Spleen (tissue), 11 donors: ENCODE measurements around the gene RGS10. TPM values are rescaled to one million over a fixed set of nuclear protein-coding genes. Genes with fewer than 3 reads are reported as not detected.

Experiments
- DNase-seq: peaks from one replicate; pipeline ENCODE4 v3.0.0-alpha.2; 2020
- H3K27ac ChIP-seq, 8 donors: fragments of 200-600 bp; sonication (generic) in 7 of 8; 1 replicate in 4 of 8; 2 replicates in 4 of 8; pipeline versions ENCODE4 v1.5.0 to v1.8.0; 2016 to 2021; ENCODE audit warnings: inconsistent platforms in 4 of 8, mild to moderate bottlenecking in 4 of 8, moderate library complexity in 1 of 8
- H3K27me3 ChIP-seq, 7 donors: fragments of 200-600 bp; sonication (generic) in 6 of 7; replicated peaks in 1 of 7; 1 replicate in 4 of 7; 2 replicates in 3 of 7; pipeline versions ENCODE4 v1.5.0 to v1.8.0; 2016 to 2021; ENCODE audit warnings: inconsistent platforms in 3 of 7, mild to moderate bottlenecking in 1 of 7
- H3K36me3 ChIP-seq, 6 donors: fragments of 200-600 bp; sonication (generic) in 5 of 6; 1 replicate in 4 of 6; 2 replicates in 2 of 6; pipeline versions ENCODE4 v1.5.0 to v1.8.0; 2016 to 2021; ENCODE audit warnings: inconsistent platforms in 2 of 6
- H3K4me1 ChIP-seq, 6 donors: fragments of 200-600 bp; sonication (generic) in 5 of 6; 1 replicate in 3 of 6; 2 replicates in 3 of 6; pipeline versions ENCODE4 v1.5.0 to v1.8.0; 2016 to 2021; ENCODE audit warnings: inconsistent platforms in 3 of 6
- H3K4me3 ChIP-seq, 8 donors: fragments of 200-600 bp; sonication (generic) in 7 of 8; 1 replicate in 4 of 8; 2 replicates in 4 of 8; pipeline versions ENCODE4 v1.5.0 to v1.8.0; 2016 to 2021; ENCODE audit warnings: inconsistent platforms in 4 of 8, mild to moderate bottlenecking in 4 of 8, moderate library complexity in 2 of 8
- H3K9me3 ChIP-seq, 8 donors: fragments of 200-600 bp; sonication (generic) in 7 of 8; 1 replicate in 4 of 8; 2 replicates in 4 of 8; pipeline versions ENCODE4 v1.5.0 to v1.8.0; 2016 to 2021; ENCODE audit warnings: inconsistent platforms in 4 of 8
- POLR2A ChIP-seq, 3 donors: fragments of 450-650 bp; IDR thresholded peaks; one replicate each; pipeline ENCODE4 v1.5.1; 2017; ENCODE audit warnings: antibody characterized with exemption in 3 of 3, mild to moderate bottlenecking in 1 of 3
- POLR2AphosphoS5 ChIP-seq, 3 donors: sonication (generic); formaldehyde crosslinking; IDR thresholded peaks; one replicate each; pipeline ENCODE4 v1.5.1; 2017; ENCODE audit warnings: antibody characterized with exemption in 3 of 3
- WGBS, 5 donors: extraction: QIAGEN DNeasy Blood & Tissue Kit in 3 of 5; methylation state at CpG; one replicate each; pipeline versions ENCODE4 v1.1.5 to v1.1.7; 2013 to 2018; 5-methylcytosine and 5-hydroxymethylcytosine counted together
- intact Hi-C: fragments of 100-400 bp; cut with DNase I; formaldehyde crosslinking; loops from one replicate; pipeline ENCODE4 v1.15.0; 2023; ENCODE audit warnings: low total_unique reads
- polyA plus RNA-seq, 3 donors: library from polyadenylated mRNA; stranded (reverse); fragments of 200-250 nt; gene quantifications; one replicate each; pipeline ENCODE4 v1.2.1, GENCODE V29; 2013
- total RNA-seq, 7 donors: library from RNA; depleted of rRNA in 3 of 7; stranded (reverse); fragments of >200 nt in 3 of 7; fragmentation: NEBNext Ultra II Directional in 4 of 7; extraction: Animal tissue kit (Norgen Biotek cat#: 25700) in 4 of 7; gene quantifications; one replicate each; pipeline versions ENCODE4 v1.1.0 to v1.2.1, GENCODE V29; 2016 to 2021
- TF ChIP-seq, protein P1 (sequence below), 11 experiments: fragments of 200-600 bp in 7 of 11; fragments of 450-650 bp in 4 of 11; sonication (generic) in 4 of 11; IDR thresholded peaks in 8 of 11; conservative IDR thresholded peaks in 3 of 11; 1 replicate in 7 of 11; 2 replicates in 4 of 11; pipeline versions ENCODE4 v1.4.0 to v1.8.0; 2016 to 2021; ENCODE audit warnings: antibody characterized with exemption in 11 of 11, inconsistent platforms in 4 of 11, mild to moderate bottlenecking in 1 of 11
- donor health status: healthy with polysubstance abuse.
- donor health status: DM: no; HTN: no; CAD: no; lungs with moderate emphysema.
- donor health status: DM: no; HTN: no; CAD: no.
- donor health status: Bipolar disorder and iron deficiency.
- donor health status: healthy.
- donor health status: DM: no; HTN: no; CAD: no.
- donor health status: DM: yes; HTN: yes; CAD: no.

The RGS10 gene
- total and polyA plus RNA-seq, 10 donors: 29.1 to 127 (median 49.6) TPM

DNA sequence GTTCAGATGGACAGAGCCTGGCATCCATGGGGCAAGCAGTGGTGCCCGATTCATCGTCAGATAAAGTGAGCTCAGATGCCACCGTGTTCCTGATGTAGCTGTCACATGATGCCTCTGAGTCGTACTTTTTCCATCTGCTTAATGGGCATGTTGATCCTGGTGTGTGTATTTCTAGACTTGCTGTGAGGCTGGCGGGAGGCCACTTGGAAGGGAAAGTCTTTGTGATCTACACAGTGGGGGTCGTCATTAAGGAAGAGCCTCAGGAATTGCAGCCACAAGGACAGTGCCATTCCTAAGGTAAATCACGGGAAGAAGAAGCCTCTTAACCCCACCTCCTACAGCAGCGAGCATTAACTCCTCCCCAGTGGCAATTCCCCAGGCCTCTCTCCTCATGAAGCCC lies 63.0 kb downstream of the RGS10 start:
- peak; percentile 29 for DNase-seq
- no peaks in the 10 kb centered on the region for H3K36me3 ChIP-seq
- WGBS, 5 donors: 66 to 79% (median 70%) methylated on average over 8 of the region's 8 CpGs
- no peaks in the 10 kb centered on the region for H3K27me3 ChIP-seq
- H3K9me3 ChIP-seq: no peaks in the 10 kb centered on the region
- intact Hi-C loops: no loop called here
- TF ChIP-seq POLR2AphosphoS5 (IDR thresholded peaks at IDR 0.05): no peak
- TF ChIP-seq, protein P1, sequence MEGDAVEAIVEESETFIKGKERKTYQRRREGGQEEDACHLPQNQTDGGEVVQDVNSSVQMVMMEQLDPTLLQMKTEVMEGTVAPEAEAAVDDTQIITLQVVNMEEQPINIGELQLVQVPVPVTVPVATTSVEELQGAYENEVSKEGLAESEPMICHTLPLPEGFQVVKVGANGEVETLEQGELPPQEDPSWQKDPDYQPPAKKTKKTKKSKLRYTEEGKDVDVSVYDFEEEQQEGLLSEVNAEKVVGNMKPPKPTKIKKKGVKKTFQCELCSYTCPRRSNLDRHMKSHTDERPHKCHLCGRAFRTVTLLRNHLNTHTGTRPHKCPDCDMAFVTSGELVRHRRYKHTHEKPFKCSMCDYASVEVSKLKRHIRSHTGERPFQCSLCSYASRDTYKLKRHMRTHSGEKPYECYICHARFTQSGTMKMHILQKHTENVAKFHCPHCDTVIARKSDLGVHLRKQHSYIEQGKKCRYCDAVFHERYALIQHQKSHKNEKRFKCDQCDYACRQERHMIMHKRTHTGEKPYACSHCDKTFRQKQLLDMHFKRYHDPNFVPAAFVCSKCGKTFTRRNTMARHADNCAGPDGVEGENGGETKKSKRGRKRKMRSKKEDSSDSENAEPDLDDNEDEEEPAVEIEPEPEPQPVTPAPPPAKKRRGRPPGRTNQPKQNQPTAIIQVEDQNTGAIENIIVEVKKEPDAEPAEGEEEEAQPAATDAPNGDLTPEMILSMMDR (IDR thresholded peaks at IDR 0.05 in 8 of 11, conservative IDR thresholded peaks at IDR 0.05 in 3 of 11): no peak
- no peak for TF ChIP-seq POLR2A (IDR thresholded peaks at IDR 0.05)
- no peak overlapping the region for H3K4me3 ChIP-seq
- peaks cover 4 to 44% (median 22%) of the 10 kb centered on the region in 6 donors for H3K4me1 ChIP-seq
- H3K27ac ChIP-seq: no peak overlapping the region

GRCh38 chr10:119478811-119479341 lies 63.6 kb downstream of the RGS10 start:
- DNase-seq: peak; percentile 29
- WGBS, 5 donors: 42 to 50% (median 49%) methylated on average over 6 of the region's 6 CpGs
- TF ChIP-seq POLR2A (IDR thresholded peaks at IDR 0.05): no peak
- TF ChIP-seq POLR2AphosphoS5 (IDR thresholded peaks at IDR 0.05): no peak
- peaks cover 4 to 44% (median 22%) of the 10 kb centered on the region in 6 donors for H3K4me1 ChIP-seq
- no peaks in the 10 kb centered on the region for H3K36me3 ChIP-seq
- peak overlapping the region in 5 of 8 donors; percentile 31 to 77 (median 53) for H3K27ac ChIP-seq
- H3K9me3 ChIP-seq: peaks cover 0 to 4% (median 0%) of the 10 kb centered on the region in 8 donors
- intact Hi-C loops: no loop called here
- no peaks in the 10 kb centered on the region for H3K27me3 ChIP-seq
- H3K4me3 ChIP-seq: no peak overlapping the region

GRCh38 chr10:119478111-119478802 lies 64.3 kb downstream of the RGS10 start:
- peak; percentile 88 for DNase-seq
- TF ChIP-seq POLR2AphosphoS5 (IDR thresholded peaks at IDR 0.05): no peak
- TF ChIP-seq POLR2A (IDR thresholded peaks at IDR 0.05): no peak
- TF ChIP-seq, protein P1 (IDR thresholded peaks at IDR 0.05 in 8 of 11, conservative IDR thresholded peaks at IDR 0.05 in 3 of 11): no peak
- Histone ChIP-seq H3K27ac (peak overlapping the region in 5 of 8 donors; percentile 31 to 77 (median 53)), H3K4me3 (peak overlapping the region in 1 of 8 donors; percentile 31), H3K36me3 (no peaks in the 10 kb centered on the region), H3K27me3 (no peaks in the 10 kb centered on the region), H3K4me1 (peaks cover 4 to 39% (median 22%) of the 10 kb centered on the region in 6 donors), H3K9me3 (peaks cover 0 to 10% (median 0%) of the 10 kb centered on the region in 8 donors)
- WGBS, 5 donors: 26 to 36% (median 31%) methylated on average over 8 of the region's 8 CpGs
- intact Hi-C loops: no loop called here

GRCh38 chr10:119477444-119477843 lies 65.1 kb downstream of the RGS10 start:
- H3K4me1 ChIP-seq: peaks cover 4 to 39% (median 22%) of the 10 kb centered on the region in 6 donors
- no peaks in the 10 kb centered on the region for H3K36me3 ChIP-seq
- WGBS, 5 donors: 49 to 66% (median 61%) methylated on average over 3 of the region's 3 CpGs
- H3K4me3 ChIP-seq: peak overlapping the region in 1 of 8 donors; percentile 31
- H3K27ac ChIP-seq: peak overlapping the region in 4 of 8 donors; percentile 31 to 77 (median 59)
- peaks cover 0 to 10% (median 0%) of the 10 kb centered on the region in 8 donors for H3K9me3 ChIP-seq
- peak; percentile 49 for DNase-seq
- intact Hi-C loops: no loop called here
- TF ChIP-seq POLR2A (IDR thresholded peaks at IDR 0.05): no peak
- no peak for TF ChIP-seq POLR2AphosphoS5 (IDR thresholded peaks at IDR 0.05)
- TF ChIP-seq, protein P1 (IDR thresholded peaks at IDR 0.05 in 8 of 11, conservative IDR thresholded peaks at IDR 0.05 in 3 of 11): no peak
- H3K27me3 ChIP-seq: no peaks in the 10 kb centered on the region
